GM06990 (cell line): Measurements from ENCODE around the gene VPS37B.

Source experiments
- DNase-seq: peaks from one replicate; pipeline ENCODE4 v3.0.0-alpha.2; 2011; ENCODE audit not compliant: insufficient read length; ENCODE audit errors: extremely low read depth
- H3K27me3 ChIP-seq: replicated peaks from 2 replicates; pipeline ENCODE4 v1.6.0; 2011; ENCODE audit warnings: low read length; ENCODE audit not compliant: control insufficient read depth, insufficient read depth
- H3K36me3 ChIP-seq: 2 replicates; pipeline ENCODE4 v1.5.1; 2011; ENCODE audit warnings: low read length; ENCODE audit not compliant: control insufficient read depth, insufficient read depth
- H3K4me3 ChIP-seq: replicated peaks from 2 replicates; pipeline ENCODE4 v1.5.1; 2011; ENCODE audit warnings: low read depth, mild to moderate bottlenecking, control low read depth, low read length
- CTCF ChIP-seq: IDR thresholded peaks from 2 replicates; pipeline ENCODE4 v1.5.1; 2011; ENCODE audit warnings: low read length, control low read depth, mild to moderate bottlenecking, inconsistent platforms; ENCODE audit not compliant: insufficient read depth, poor library complexity, severe bottlenecking

VPS37B gene

GRCh38 chr12:122886161-122886560 lies 9.8 kb downstream of the VPS37B start:
- no peak for TF ChIP-seq CTCF
- Histone ChIP-seq H3K36me3 (no peaks in the 10 kb centered on the region), H3K4me3 (no peak overlapping the region), H3K27me3 (no peaks in the 10 kb centered on the region)
- no peak for DNase-seq

- no peak for DNase-seq
- TF ChIP-seq CTCF, result no peak
- Histone ChIP-seq H3K36me3 (no peaks in the 10 kb centered on the region; the same call in 1 of the 2 replicates), H3K27me3 (no peaks in the 10 kb centered on the region), H3K4me3 (no peak overlapping the region)
Measured at GRCh38 chr12:122884860-122885259, 11.1 kb downstream of the VPS37B start.

- no peak for DNase-seq
- Histone ChIP-seq H3K36me3 (no peaks in the 10 kb centered on the region; the same call in 1 of the 2 replicates), H3K27me3 (no peaks in the 10 kb centered on the region), H3K4me3 (no peak overlapping the region)
- TF ChIP-seq CTCF, result no peak
Measured at GRCh38 chr12:122884091-122884826, 11.7 kb downstream of the VPS37B start.

GRCh38 chr12:122882908-122883558 lies 12.9 kb downstream of the VPS37B start:
- no peak for DNase-seq
- no peak for TF ChIP-seq CTCF

GRCh38 chr12:122880668-122881067 lies 15.3 kb downstream of the VPS37B start:
- Histone ChIP-seq H3K27me3 (no peaks in the 10 kb centered on the region), H3K36me3 (no peaks in the 10 kb centered on the region; the same call in 1 of the 2 replicates), H3K4me3 (no peak overlapping the region)
- DNase-seq, result no peak
- peak; percentile 47 for TF ChIP-seq CTCF

More at GRCh38 chr12:122882908-122883558, 12.9 kb downstream of the VPS37B start:
- H3K27me3 ChIP-seq, result no peaks in the 10 kb centered on the region
- no peak overlapping the region for H3K4me3 ChIP-seq
- H3K36me3 ChIP-seq, result no peaks in the 10 kb centered on the region; the same call in 1 of the 2 replicates
